Mesodermal cell (in vitro differentiated cells): ENCODE data around the gene PRKCA.

Experiments used
- H3K27ac ChIP-seq: 2 replicates; pipeline ENCODE4 v1.7.0; 2013; ENCODE audit warnings: mild to moderate bottlenecking, low read depth, low read length, moderate library complexity; ENCODE audit not compliant: severe bottlenecking
- H3K36me3 ChIP-seq: 2 replicates; pipeline ENCODE4 v1.7.1; 2013; ENCODE audit warnings: mild to moderate bottlenecking, low read length, moderate library complexity; ENCODE audit not compliant: control insufficient read depth, insufficient read depth
- H3K4me1 ChIP-seq: one replicate; pipeline ENCODE4 v1.7.1; 2013; ENCODE audit warnings: mild to moderate bottlenecking, low read length; ENCODE audit not compliant: insufficient read depth, control insufficient read depth, poor library complexity, severe bottlenecking
- H3K4me3 ChIP-seq: 2 replicates; pipeline ENCODE4 v1.7.0; 2013; ENCODE audit warnings: low read length, control low read depth, mild to moderate bottlenecking; ENCODE audit not compliant: insufficient read depth, poor library complexity, severe bottlenecking; ENCODE audit errors: extremely low read depth
- H3K9me3 ChIP-seq: 2 replicates; pipeline ENCODE4 v1.7.1; 2013; ENCODE audit warnings: mild to moderate bottlenecking, low read length, moderate library complexity; ENCODE audit not compliant: control insufficient read depth
- WGBS, 2 experiments: methylation state at CpG; one replicate each; pipeline ENCODE4 v1.1.5; 2013; ENCODE audit warnings: missing lambda C conversion rate in 2 of 2; ENCODE audit not compliant: insufficient coverage in 2 of 2; 5-methylcytosine and 5-hydroxymethylcytosine counted together

Gene PRKCA

GRCh38 chr17:66661411-66662256, 359.2 kb downstream of the PRKCA start:
- 91 to 93% methylated on average over 10 to 12 of the region's 13 CpGs for WGBS, 2 experiments
- Histone ChIP-seq H3K36me3 (peaks cover 8% of the 10 kb centered on the region), H3K27ac (no peak overlapping the region), H3K9me3 (no peaks in the 10 kb centered on the region), H3K4me3 (no peak overlapping the region), H3K4me1 (no peaks in the 10 kb centered on the region)

- H3K4me3 ChIP-seq = no peak overlapping the region
- 92 to 100% methylated on average over 1 to 2 of the region's 5 CpGs for WGBS, 2 experiments
- no peaks in the 10 kb centered on the region for H3K9me3 ChIP-seq
- no peak overlapping the region for H3K27ac ChIP-seq
- H3K4me1 ChIP-seq = no peaks in the 10 kb centered on the region
- H3K36me3 ChIP-seq = peaks cover 8% of the 10 kb centered on the region
Observed at GRCh38 chr17:66662496-66662895, 360.1 kb downstream of the PRKCA start.

- Histone ChIP-seq H3K4me1 (no peaks in the 10 kb centered on the region), H3K4me3 (no peak overlapping the region), H3K36me3 (peaks cover 13% of the 10 kb centered on the region), H3K9me3 (no peaks in the 10 kb centered on the region), H3K27ac (no peak overlapping the region)
- WGBS, 2 experiments = 93 to 94% methylated on average over 10 to 11 of the region's 12 CpGs
Observed at GRCh38 chr17:66663041-66663606, 360.7 kb downstream of the PRKCA start.

- 83 to 86% methylated on average over 1 to 2 of the region's 4 CpGs for WGBS, 2 experiments
- peaks cover 7% of the 10 kb centered on the region for H3K36me3 ChIP-seq
- no peak overlapping the region for H3K27ac ChIP-seq
- no peaks in the 10 kb centered on the region for H3K9me3 ChIP-seq
- H3K4me1 ChIP-seq = no peaks in the 10 kb centered on the region
- no peak overlapping the region for H3K4me3 ChIP-seq
Observed at GRCh38 chr17:66664336-66664735, 361.9 kb downstream of the PRKCA start.

GRCh38 chr17:66665194-66665593, 362.8 kb downstream of the PRKCA start:
- no peaks in the 10 kb centered on the region for H3K4me1 ChIP-seq
- no peaks in the 10 kb centered on the region for H3K9me3 ChIP-seq
- H3K4me3 ChIP-seq = no peak overlapping the region
- H3K27ac ChIP-seq = no peak overlapping the region
- peaks cover 5% of the 10 kb centered on the region for H3K36me3 ChIP-seq
- WGBS, 2 experiments = 100% methylated on average over 1 to 2 of the region's 4 CpGs

- Histone ChIP-seq H3K27ac (no peak overlapping the region), H3K4me3 (no peak overlapping the region), H3K9me3 (no peaks in the 10 kb centered on the region), H3K36me3 (peaks cover 5% of the 10 kb centered on the region), H3K4me1 (no peaks in the 10 kb centered on the region)
- 84 to 95% methylated on average over 3 to 4 of the region's 5 CpGs for WGBS, 2 experiments
Observed at GRCh38 chr17:66667090-66667489, 364.7 kb downstream of the PRKCA start.

- WGBS, 2 experiments = 92 to 100% methylated on average over 2 to 4 of the region's 4 CpGs
- no peaks in the 10 kb centered on the region for H3K9me3 ChIP-seq
- H3K4me1 ChIP-seq = no peaks in the 10 kb centered on the region
- H3K4me3 ChIP-seq = no peak overlapping the region
- no peak overlapping the region for H3K27ac ChIP-seq
- H3K36me3 ChIP-seq = peaks cover 5% of the 10 kb centered on the region
Observed at GRCh38 chr17:66667491-66668030, 365.1 kb downstream of the PRKCA start.

GRCh38 chr17:66670206-66670605, 367.8 kb downstream of the PRKCA start:
- 88 to 100% methylated on average over 2 of the region's 3 CpGs for WGBS, 2 experiments
- H3K9me3 ChIP-seq = no peaks in the 10 kb centered on the region
- no peak overlapping the region for H3K27ac ChIP-seq
- H3K36me3 ChIP-seq = peaks cover 5% of the 10 kb centered on the region
- H3K4me3 ChIP-seq = no peak overlapping the region
- no peaks in the 10 kb centered on the region for H3K4me1 ChIP-seq

- H3K27ac ChIP-seq = no peak overlapping the region
- 83 to 92% methylated on average over 4 of the region's 6 CpGs for WGBS, 2 experiments
- no peak overlapping the region for H3K4me3 ChIP-seq
- H3K4me1 ChIP-seq = peaks cover 3% of the 10 kb centered on the region
- no peaks in the 10 kb centered on the region for H3K9me3 ChIP-seq
- peaks cover 5% of the 10 kb centered on the region for H3K36me3 ChIP-seq
Observed at GRCh38 chr17:66671156-66671555, 368.7 kb downstream of the PRKCA start.

GRCh38 chr17:66673668-66674276, 371.4 kb downstream of the PRKCA start:
- Histone ChIP-seq H3K36me3 (no peaks in the 10 kb centered on the region), H3K9me3 (peaks cover 6% of the 10 kb centered on the region), H3K4me1 (peaks cover 6% of the 10 kb centered on the region), H3K27ac (no peak overlapping the region), H3K4me3 (no peak overlapping the region)
- whole genome bisulfite sequencing, 2 experiments = 53 to 55% methylated on average over 8 of the region's 8 CpGs
